ENCODE results near the gene PXMP2. TPM values are rescaled to one million over a fixed set of nuclear protein-coding genes. Genes with fewer than 3 reads are reported as not detected.

The PXMP2 gene
- polyA plus RNA-seq, 3 donors = 2.9 to 9.2 (median 8.7) TPM

- WGBS (ENCODE audit: insufficient coverage) = 89% methylated on average over 9 of the region's 19 CpGs
- Mint-ChIP-seq H3K36me3 (peaks cover 95 to 100% of the 10 kb centered on the region in 2 donors), H3K27me3 (ENCODE audit: low read depth in 3 of 3) (peaks cover 0 to 3% (median 0%) of the 10 kb centered on the region in 3 donors), H3K4me3 (no peak overlapping the region), H3K4me1 (no peaks in the 10 kb centered on the region), H3K9me3 (peaks cover 0 to 2% (median 0%) of the 10 kb centered on the region in 7 donors), H3K27ac (no peak overlapping the region)
- H3K36me3 ChIP-seq (replicated peaks in 1 of 2; ENCODE audit: control insufficient read depth in 1 of 2, insufficient read depth in 2 of 2, low read length in 2 of 2) = peaks cover 91 to 100% of the 10 kb centered on the region in 2 donors
- no peaks in the 10 kb centered on the region for H3K27me3 ChIP-seq (ENCODE audit: control insufficient read depth in 2 of 2, insufficient read depth in 2 of 2, low read length in 2 of 2)
- TF ChIP-seq, protein P1, sequence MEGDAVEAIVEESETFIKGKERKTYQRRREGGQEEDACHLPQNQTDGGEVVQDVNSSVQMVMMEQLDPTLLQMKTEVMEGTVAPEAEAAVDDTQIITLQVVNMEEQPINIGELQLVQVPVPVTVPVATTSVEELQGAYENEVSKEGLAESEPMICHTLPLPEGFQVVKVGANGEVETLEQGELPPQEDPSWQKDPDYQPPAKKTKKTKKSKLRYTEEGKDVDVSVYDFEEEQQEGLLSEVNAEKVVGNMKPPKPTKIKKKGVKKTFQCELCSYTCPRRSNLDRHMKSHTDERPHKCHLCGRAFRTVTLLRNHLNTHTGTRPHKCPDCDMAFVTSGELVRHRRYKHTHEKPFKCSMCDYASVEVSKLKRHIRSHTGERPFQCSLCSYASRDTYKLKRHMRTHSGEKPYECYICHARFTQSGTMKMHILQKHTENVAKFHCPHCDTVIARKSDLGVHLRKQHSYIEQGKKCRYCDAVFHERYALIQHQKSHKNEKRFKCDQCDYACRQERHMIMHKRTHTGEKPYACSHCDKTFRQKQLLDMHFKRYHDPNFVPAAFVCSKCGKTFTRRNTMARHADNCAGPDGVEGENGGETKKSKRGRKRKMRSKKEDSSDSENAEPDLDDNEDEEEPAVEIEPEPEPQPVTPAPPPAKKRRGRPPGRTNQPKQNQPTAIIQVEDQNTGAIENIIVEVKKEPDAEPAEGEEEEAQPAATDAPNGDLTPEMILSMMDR (IDR thresholded peaks at IDR 0.05) = no peak
- no peak overlapping the region for H3K4me3 ChIP-seq (replicated peaks in 1 of 3; ENCODE audit: low read depth in 2 of 3, low read length in 3 of 3)
- no peak overlapping the region for H2AFZ ChIP-seq (ENCODE audit: insufficient read depth, low read depth, low read length, poor library complexity, severe bottlenecking)
- H3K4me2 ChIP-seq (replicated peaks; ENCODE audit: extremely low read depth, low read length, poor library complexity, severe bottlenecking) = no peak overlapping the region
- no peaks in the 10 kb centered on the region for H3K9me3 ChIP-seq (replicated peaks in 1 of 2; ENCODE audit: control insufficient read depth in 1 of 2, insufficient read depth in 1 of 2, low read length in 2 of 2)
- no peak overlapping the region for H3K27ac ChIP-seq (ENCODE audit: low read depth in 1 of 2, low read length in 2 of 2)
- peaks cover 20% of the 10 kb centered on the region for H3K79me2 ChIP-seq (ENCODE audit: insufficient read depth, low read length)
- H4K20me1 ChIP-seq (ENCODE audit: insufficient read depth, low read length) = peaks cover 40% of the 10 kb centered on the region
- intact Hi-C loops (cut with micrococcal nuclease) = no loop called here
- no peak overlapping the region for H3K9ac ChIP-seq (ENCODE audit: insufficient read depth, low read length, poor library complexity, severe bottlenecking)
- no peak for DNase-seq
- H3K4me1 ChIP-seq (ENCODE audit: control insufficient read depth in 1 of 2, insufficient read depth in 2 of 2, low read length in 2 of 2) = no peaks in the 10 kb centered on the region
These were observed 52.4 kb downstream of the PXMP2 start for GRCh38 chr12:132739600-132740312.

GRCh38 chr12:132740313-132740646, 52.9 kb downstream of the PXMP2 start:
- H3K36me3 ChIP-seq (replicated peaks in 1 of 2; ENCODE audit: control insufficient read depth in 1 of 2, insufficient read depth in 2 of 2, low read length in 2 of 2) = peaks cover 91 to 100% of the 10 kb centered on the region in 2 donors
- Mint-ChIP-seq H3K9me3 (peaks cover 0 to 2% (median 0%) of the 10 kb centered on the region in 7 donors), H3K36me3 (peaks cover 95 to 100% of the 10 kb centered on the region in 2 donors), H3K27me3 (ENCODE audit: low read depth in 3 of 3) (peaks cover 0 to 3% (median 0%) of the 10 kb centered on the region in 3 donors), H3K4me3 (no peak overlapping the region), H3K4me1 (no peaks in the 10 kb centered on the region), H3K27ac (no peak overlapping the region)
- no peak for DNase-seq
- TF ChIP-seq, protein P1 (IDR thresholded peaks at IDR 0.05) = no peak
- no peak overlapping the region for H2AFZ ChIP-seq (ENCODE audit: insufficient read depth, low read depth, low read length, poor library complexity, severe bottlenecking)
- intact Hi-C loops (cut with micrococcal nuclease) = no loop called here
- no peaks in the 10 kb centered on the region for H3K27me3 ChIP-seq (ENCODE audit: control insufficient read depth in 2 of 2, insufficient read depth in 2 of 2, low read length in 2 of 2)
- no peak overlapping the region for H3K4me2 ChIP-seq (replicated peaks; ENCODE audit: extremely low read depth, low read length, poor library complexity, severe bottlenecking)
- peaks cover 25% of the 10 kb centered on the region for H3K79me2 ChIP-seq (ENCODE audit: insufficient read depth, low read length)
- H4K20me1 ChIP-seq (ENCODE audit: insufficient read depth, low read length) = peaks cover 43% of the 10 kb centered on the region
- no peak overlapping the region for H3K27ac ChIP-seq (ENCODE audit: low read depth in 1 of 2, low read length in 2 of 2)
- no peak overlapping the region for H3K4me3 ChIP-seq (replicated peaks in 1 of 3; ENCODE audit: low read depth in 2 of 3, low read length in 3 of 3)
- no peaks in the 10 kb centered on the region for H3K9me3 ChIP-seq (replicated peaks in 1 of 2; ENCODE audit: control insufficient read depth in 1 of 2, insufficient read depth in 1 of 2, low read length in 2 of 2)
- WGBS (ENCODE audit: insufficient coverage) = 95% methylated on average over 5 of the region's 6 CpGs
- H3K4me1 ChIP-seq (ENCODE audit: control insufficient read depth in 1 of 2, insufficient read depth in 2 of 2, low read length in 2 of 2) = no peaks in the 10 kb centered on the region
- H3K9ac ChIP-seq (ENCODE audit: insufficient read depth, low read length, poor library complexity, severe bottlenecking) = no peak overlapping the region
